Panc1 (cell line): ENCODE results near the gene FGGY.

ENCODE experiments used
- POLR2AphosphoS5 ChIP-seq: IDR thresholded peaks from 2 replicates; pipeline ENCODE4 v1.6.1; 2012; ENCODE audit warnings: mild to moderate bottlenecking, low read depth, low read length, moderate library complexity
- SIN3A ChIP-seq: IDR thresholded peaks from 2 replicates; pipeline ENCODE4 v1.6.1; 2012; ENCODE audit warnings: low read depth, mild to moderate bottlenecking, low read length, moderate library complexity, borderline replicate concordance; ENCODE audit not compliant: insufficient read depth
- TCF7L2 ChIP-seq: IDR thresholded peaks from 2 replicates; pipeline ENCODE4 v1.6.1; 2011; ENCODE audit warnings: mild to moderate bottlenecking, low read depth, low read length, inconsistent platforms
- TF ChIP-seq, protein P1 (sequence below): fragments of 450-650 bp; IDR thresholded peaks from 2 replicates; pipeline ENCODE4 v1.5.1; 2017; ENCODE audit warnings: mild to moderate bottlenecking
- TF ChIP-seq, protein P2 (sequence below), 2 experiments: IDR thresholded peaks; 2 replicates each; pipeline ENCODE4 v1.6.1; 2011 to 2012; ENCODE audit warnings: low read depth in 2 of 2, control low read depth in 1 of 2, low read length in 1 of 2, mild to moderate bottlenecking in 1 of 2, moderate library complexity in 1 of 2; ENCODE audit not compliant: insufficient read depth in 1 of 2

DNA sequence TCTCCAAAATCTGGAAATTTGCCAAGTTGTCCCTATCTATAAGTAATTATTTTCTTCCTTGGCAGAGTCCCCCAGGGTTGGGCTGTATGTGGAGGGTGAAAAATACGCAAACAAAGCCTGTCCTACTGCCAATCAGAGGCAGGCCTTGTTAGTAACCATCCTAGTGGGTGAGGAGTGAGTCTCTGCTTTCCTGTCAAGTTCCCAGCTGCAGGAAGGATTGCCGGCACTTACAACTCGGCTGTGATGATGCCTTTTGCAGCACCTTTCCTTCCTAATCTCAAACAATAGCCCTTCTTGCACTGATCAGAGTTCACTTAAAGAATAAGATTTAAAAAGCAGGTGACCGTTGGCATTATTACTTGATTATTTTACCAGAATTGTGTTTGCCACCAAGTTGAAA, 31.3 kb upstream of the FGGY start:
- TF ChIP-seq, protein P1, sequence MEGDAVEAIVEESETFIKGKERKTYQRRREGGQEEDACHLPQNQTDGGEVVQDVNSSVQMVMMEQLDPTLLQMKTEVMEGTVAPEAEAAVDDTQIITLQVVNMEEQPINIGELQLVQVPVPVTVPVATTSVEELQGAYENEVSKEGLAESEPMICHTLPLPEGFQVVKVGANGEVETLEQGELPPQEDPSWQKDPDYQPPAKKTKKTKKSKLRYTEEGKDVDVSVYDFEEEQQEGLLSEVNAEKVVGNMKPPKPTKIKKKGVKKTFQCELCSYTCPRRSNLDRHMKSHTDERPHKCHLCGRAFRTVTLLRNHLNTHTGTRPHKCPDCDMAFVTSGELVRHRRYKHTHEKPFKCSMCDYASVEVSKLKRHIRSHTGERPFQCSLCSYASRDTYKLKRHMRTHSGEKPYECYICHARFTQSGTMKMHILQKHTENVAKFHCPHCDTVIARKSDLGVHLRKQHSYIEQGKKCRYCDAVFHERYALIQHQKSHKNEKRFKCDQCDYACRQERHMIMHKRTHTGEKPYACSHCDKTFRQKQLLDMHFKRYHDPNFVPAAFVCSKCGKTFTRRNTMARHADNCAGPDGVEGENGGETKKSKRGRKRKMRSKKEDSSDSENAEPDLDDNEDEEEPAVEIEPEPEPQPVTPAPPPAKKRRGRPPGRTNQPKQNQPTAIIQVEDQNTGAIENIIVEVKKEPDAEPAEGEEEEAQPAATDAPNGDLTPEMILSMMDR: no peak
- TF ChIP-seq POLR2AphosphoS5 (no peak), SIN3A (no peak), TCF7L2 (no peak)
- TF ChIP-seq, protein P2, sequence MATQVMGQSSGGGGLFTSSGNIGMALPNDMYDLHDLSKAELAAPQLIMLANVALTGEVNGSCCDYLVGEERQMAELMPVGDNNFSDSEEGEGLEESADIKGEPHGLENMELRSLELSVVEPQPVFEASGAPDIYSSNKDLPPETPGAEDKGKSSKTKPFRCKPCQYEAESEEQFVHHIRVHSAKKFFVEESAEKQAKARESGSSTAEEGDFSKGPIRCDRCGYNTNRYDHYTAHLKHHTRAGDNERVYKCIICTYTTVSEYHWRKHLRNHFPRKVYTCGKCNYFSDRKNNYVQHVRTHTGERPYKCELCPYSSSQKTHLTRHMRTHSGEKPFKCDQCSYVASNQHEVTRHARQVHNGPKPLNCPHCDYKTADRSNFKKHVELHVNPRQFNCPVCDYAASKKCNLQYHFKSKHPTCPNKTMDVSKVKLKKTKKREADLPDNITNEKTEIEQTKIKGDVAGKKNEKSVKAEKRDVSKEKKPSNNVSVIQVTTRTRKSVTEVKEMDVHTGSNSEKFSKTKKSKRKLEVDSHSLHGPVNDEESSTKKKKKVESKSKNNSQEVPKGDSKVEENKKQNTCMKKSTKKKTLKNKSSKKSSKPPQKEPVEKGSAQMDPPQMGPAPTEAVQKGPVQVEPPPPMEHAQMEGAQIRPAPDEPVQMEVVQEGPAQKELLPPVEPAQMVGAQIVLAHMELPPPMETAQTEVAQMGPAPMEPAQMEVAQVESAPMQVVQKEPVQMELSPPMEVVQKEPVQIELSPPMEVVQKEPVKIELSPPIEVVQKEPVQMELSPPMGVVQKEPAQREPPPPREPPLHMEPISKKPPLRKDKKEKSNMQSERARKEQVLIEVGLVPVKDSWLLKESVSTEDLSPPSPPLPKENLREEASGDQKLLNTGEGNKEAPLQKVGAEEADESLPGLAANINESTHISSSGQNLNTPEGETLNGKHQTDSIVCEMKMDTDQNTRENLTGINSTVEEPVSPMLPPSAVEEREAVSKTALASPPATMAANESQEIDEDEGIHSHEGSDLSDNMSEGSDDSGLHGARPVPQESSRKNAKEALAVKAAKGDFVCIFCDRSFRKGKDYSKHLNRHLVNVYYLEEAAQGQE (IDR thresholded peaks at IDR 0.05; ENCODE audit: insufficient read depth in 1 of 2, low read depth in 2 of 2, low read length in 1 of 2): no peak
